Kidney epithelial cell (primary cell): Measurements from ENCODE around the gene B2M. TPM values are rescaled to one million over a fixed set of nuclear protein-coding genes. Genes with fewer than 3 reads are reported as not detected.

Experiments
- DNase-seq: peaks from one replicate; pipeline ENCODE4 v3.0.0-alpha.2; 2010; ENCODE audit warnings: low read depth
- H3K27me3 ChIP-seq: 2 replicates; pipeline ENCODE4 v1.6.0; 2011; ENCODE audit warnings: low read length; ENCODE audit not compliant: control insufficient read depth, insufficient read depth
- H3K36me3 ChIP-seq: 2 replicates; pipeline ENCODE4 v1.5.1; 2011; ENCODE audit warnings: low read length; ENCODE audit not compliant: control insufficient read depth, insufficient read depth
- H3K4me3 ChIP-seq: 2 replicates; pipeline ENCODE4 v1.5.1; 2011; ENCODE audit warnings: low read depth, mild to moderate bottlenecking, control low read depth, low read length
- CTCF ChIP-seq: IDR thresholded peaks from 2 replicates; pipeline ENCODE4 v1.5.1; 2011; ENCODE audit warnings: mild to moderate bottlenecking, moderate library complexity, low read length, control low read depth, inconsistent platforms; ENCODE audit not compliant: insufficient read depth, poor library complexity, severe bottlenecking
- total RNA-seq: library from RNA; depleted of rRNA; stranded (reverse); fragments of >200 nt; gene quantifications from 2 replicates; pipeline ENCODE4 v1.2.3, GENCODE V29; 2015

B2M gene
- total RNA-seq, 1 donor from 2014 or later = 956 TPM

- TF ChIP-seq CTCF = no peak
- Histone ChIP-seq H3K36me3 (no peaks in the 10 kb centered on the region), H3K27me3 (no peaks in the 10 kb centered on the region), H3K4me3 (no peak overlapping the region)
- no peak for DNase-seq
These were observed 44.9 kb upstream of the B2M start for GRCh38 chr15:44666210-44667038.

GRCh38 chr15:44667039-44667360 lies 44.3 kb upstream of the B2M start:
- Histone ChIP-seq H3K4me3 (no peak overlapping the region), H3K27me3 (no peaks in the 10 kb centered on the region), H3K36me3 (no peaks in the 10 kb centered on the region)
- DNase-seq = no peak
- TF ChIP-seq CTCF = no peak

- no peaks in the 10 kb centered on the region for H3K36me3 ChIP-seq
- no peak overlapping the region for H3K4me3 ChIP-seq
- TF ChIP-seq CTCF = no peak
These were observed 42.4 kb upstream of the B2M start for GRCh38 chr15:44668921-44669320.

GRCh38 chr15:44670087-44670950 lies 41.0 kb upstream of the B2M start:
- no peak overlapping the region for H3K4me3 ChIP-seq
- H3K36me3 ChIP-seq = no peaks in the 10 kb centered on the region
- TF ChIP-seq CTCF = no peak
- H3K27me3 ChIP-seq = no peaks in the 10 kb centered on the region
- DNase-seq = no peak

More at GRCh38 chr15:44668921-44669320, 42.4 kb upstream of the B2M start:
- DNase-seq = no peak
- no peaks in the 10 kb centered on the region for H3K27me3 ChIP-seq

- no peak for TF ChIP-seq CTCF
- Histone ChIP-seq H3K36me3 (no peaks in the 10 kb centered on the region), H3K4me3 (no peak overlapping the region), H3K27me3 (no peaks in the 10 kb centered on the region)
- DNase-seq = no peak
These were observed 37.7 kb upstream of the B2M start for GRCh38 chr15:44673639-44674038.
